H1 (cell line): ENCODE measurements around the gene TEX14. TPM values are rescaled to one million over a fixed set of nuclear protein-coding genes. Genes with fewer than 3 reads are reported as not detected.

Experiments
- CTCF ChIA-PET: fragments of 300-600 bp; sonication (Branson Sonifier 250); formaldehyde crosslinking; loops from one replicate; lab custom pipeline; 2021; ENCODE audit not compliant: partially characterized antibody; lab: Charles Lee
- POLR2A ChIA-PET: fragments of 300-600 bp; sonication (Branson Sonifier 250); formaldehyde crosslinking; loops from one replicate; lab custom pipeline; 2021; ENCODE audit warnings: inconsistent platforms; ENCODE audit not compliant: partially characterized antibody; lab: Charles Lee
- DNase-seq, 2 experiments: peaks; one replicate each; pipeline versions ENCODE4 v3.0.0 to v3.0.0-alpha.2; 2010 to 2022; ENCODE audit warnings: low spot score in 2 of 2, low read depth in 1 of 2, mixed read lengths in 1 of 2
- FAIRE-seq: peaks from 2 replicates; lab custom pipeline; 2011; peaks lifted over from hg19 to GRCh38; lab: Jason Lieb, UNC
- H2AFZ ChIP-seq: 2 replicates; pipeline ENCODE4 v1.8.1; 2012; ENCODE audit warnings: low read length, inconsistent platforms
- H2AK5ac ChIP-seq: 2 replicates; pipeline ENCODE4 v1.6.1; 2013; ENCODE audit warnings: low read depth, low read length
- H2BK120ac ChIP-seq: replicated peaks from 2 replicates; pipeline ENCODE3; 2013; ENCODE audit warnings: low read depth, low read length, inconsistent platforms
- H2BK12ac ChIP-seq: 2 replicates; pipeline ENCODE4 v1.6.1; 2013; ENCODE audit warnings: low read depth, low read length
- H2BK15ac ChIP-seq: 2 replicates; pipeline ENCODE4 v1.6.1; 2013; ENCODE audit warnings: low read length
- H2BK20ac ChIP-seq: 2 replicates; pipeline ENCODE4 v1.6.1; 2013; ENCODE audit warnings: low read length
- H2BK5ac ChIP-seq: 2 replicates; pipeline ENCODE4 v1.6.1; 2013; ENCODE audit warnings: low read depth, low read length
- H3K14ac ChIP-seq: 2 replicates; pipeline ENCODE4 v1.6.1; 2013; ENCODE audit warnings: inconsistent platforms; ENCODE audit not compliant: insufficient read length
- H3K18ac ChIP-seq: 2 replicates; pipeline ENCODE4 v1.6.1; 2013; ENCODE audit warnings: low read length; ENCODE audit errors: extremely low read depth
- H3K23ac ChIP-seq: 2 replicates; pipeline ENCODE4 v1.6.1; 2013; ENCODE audit warnings: inconsistent platforms; ENCODE audit not compliant: insufficient read length
- H3K23me2 ChIP-seq: 2 replicates; pipeline ENCODE4 v1.6.1; 2013; ENCODE audit warnings: low read depth, low read length
- H3K27ac ChIP-seq: 2 replicates; pipeline ENCODE4 v1.6.1; 2011; ENCODE audit warnings: low read depth, low read length, inconsistent platforms
- H3K27me3 ChIP-seq, 4 experiments: replicated peaks in 1 of 4; 1 replicate in 1 of 4; 2 replicates in 3 of 4; pipeline versions ENCODE4 v1.6.1 to v1.8.1; 2011 to 2013; ENCODE audit warnings: low read length in 3 of 4, mild to moderate bottlenecking in 3 of 4, inconsistent platforms in 2 of 4, mixed read lengths in 2 of 4, moderate library complexity in 1 of 4; ENCODE audit not compliant: control insufficient read depth in 3 of 4, insufficient read depth in 3 of 4; ENCODE audit errors: extremely low read depth in 1 of 4
- H3K36me3 ChIP-seq, 4 experiments: 2 replicates each; pipeline versions ENCODE4 v1.6.1 to v1.8.1; 2011 to 2013; ENCODE audit warnings: mild to moderate bottlenecking in 4 of 4, low read length in 3 of 4, moderate library complexity in 2 of 4, control low read depth in 1 of 4, inconsistent platforms in 1 of 4; ENCODE audit not compliant: insufficient read depth in 4 of 4, control insufficient read depth in 2 of 4
- H3K4ac ChIP-seq: replicated peaks from 2 replicates; pipeline ENCODE3; 2013; ENCODE audit warnings: low read length, low read depth, mixed read lengths, inconsistent platforms; ENCODE audit not compliant: insufficient read length
- H3K4me1 ChIP-seq, 4 experiments: replicated peaks in 1 of 4; 1 replicate in 1 of 4; 2 replicates in 3 of 4; pipeline versions ENCODE4 v1.6.1 to v1.8.1; 2011 to 2013; ENCODE audit warnings: low read length in 3 of 4, inconsistent platforms in 2 of 4, mixed read lengths in 1 of 4; ENCODE audit not compliant: insufficient read depth in 4 of 4, control insufficient read depth in 3 of 4
- H3K4me2 ChIP-seq, 2 experiments: 2 replicates each; pipeline versions ENCODE4 v1.6.1 to v1.8.1; 2011 to 2013; ENCODE audit warnings: low read depth in 2 of 2, low read length in 2 of 2, control low read depth in 1 of 2, inconsistent platforms in 1 of 2, mild to moderate bottlenecking in 1 of 2; ENCODE audit not compliant: insufficient read depth in 1 of 2
- H3K4me3 ChIP-seq, 4 experiments: fragments of 200-600, 300-600 bp in 1 of 4; sonication (generic), shearing (Covaris generic), sonication (Bioruptor Twin) in 1 of 4; 2 replicates each; pipeline versions ENCODE4 v1.5.1 to v1.8.1; 2011 to 2016; ENCODE audit warnings: low read length in 4 of 4, low read depth in 3 of 4, control low read depth in 2 of 4, inconsistent platforms in 2 of 4, mild to moderate bottlenecking in 2 of 4, mixed read lengths in 1 of 4, moderate library complexity in 1 of 4; ENCODE audit not compliant: insufficient read depth in 2 of 4; ENCODE audit errors: extremely low read depth in 1 of 4
- H3K56ac ChIP-seq: replicated peaks from 2 replicates; pipeline ENCODE3; 2013; ENCODE audit warnings: low read depth, mild to moderate bottlenecking, mixed read lengths, low read length, inconsistent platforms; ENCODE audit not compliant: insufficient read length
- H3K79me1 ChIP-seq: 2 replicates; pipeline ENCODE4 v1.6.1; 2013; ENCODE audit warnings: low read depth, low read length, control low read depth
- H3K79me2 ChIP-seq, 2 experiments: 2 replicates each; pipeline versions ENCODE4 v1.6.1 to v1.8.1; 2012 to 2013; ENCODE audit warnings: low read length in 2 of 2, mild to moderate bottlenecking in 2 of 2, inconsistent platforms in 1 of 2; ENCODE audit not compliant: insufficient read depth in 2 of 2, control insufficient read depth in 1 of 2
- H3K9ac ChIP-seq, 4 experiments: replicated peaks in 1 of 4; 1 replicate in 1 of 4; 2 replicates in 3 of 4; pipeline versions ENCODE4 v1.6.1 to v1.8.1; 2011 to 2013; ENCODE audit warnings: low read depth in 3 of 4, low read length in 3 of 4, control low read depth in 2 of 4, mild to moderate bottlenecking in 2 of 4, moderate library complexity in 2 of 4, inconsistent platforms in 1 of 4; ENCODE audit errors: extremely low read depth in 1 of 4
- H3K9me3 ChIP-seq, 2 experiments: 2 replicates each; pipeline versions ENCODE4 v1.6.1 to v1.8.1; 2012 to 2013; ENCODE audit warnings: mild to moderate bottlenecking in 2 of 2, moderate library complexity in 2 of 2, control low read depth in 1 of 2, inconsistent platforms in 1 of 2, low read depth in 1 of 2, low read length in 1 of 2, mixed read lengths in 1 of 2; ENCODE audit not compliant: insufficient read depth in 2 of 2
- H4K20me1 ChIP-seq, 2 experiments: replicated peaks in 1 of 2; 2 replicates each; pipeline versions ENCODE3 to v1.8.1; 2011 to 2013; ENCODE audit warnings: inconsistent platforms in 2 of 2, low read length in 2 of 2, mild to moderate bottlenecking in 1 of 2; ENCODE audit not compliant: insufficient read depth in 2 of 2, control insufficient read depth in 1 of 2
- H4K5ac ChIP-seq: 2 replicates; pipeline ENCODE4 v1.6.1; 2013; ENCODE audit warnings: low read length, low read depth, mixed read lengths, inconsistent platforms; ENCODE audit not compliant: insufficient read length
- H4K8ac ChIP-seq: 2 replicates; pipeline ENCODE4 v1.8.0; 2013; ENCODE audit warnings: mild to moderate bottlenecking, moderate library complexity, low read length, inconsistent platforms; ENCODE audit not compliant: insufficient read depth; ENCODE audit errors: extremely low read depth
- H4K91ac ChIP-seq: replicated peaks from 2 replicates; pipeline ENCODE3; 2013; ENCODE audit warnings: low read length, mixed read lengths, inconsistent platforms; ENCODE audit not compliant: insufficient read length
- CBX8 ChIP-seq: fragments of 300-800, 300-1000 bp; sonication (generic); IDR thresholded peaks from 2 replicates; pipeline ENCODE4 v1.7.1; 2016; ENCODE audit warnings: low read depth, low read length, borderline replicate concordance
- CREB1 ChIP-seq: IDR thresholded peaks from 2 replicates; pipeline ENCODE4 v1.6.1; 2012; ENCODE audit warnings: inconsistent platforms
- GABPA ChIP-seq: IDR thresholded peaks from 2 replicates; pipeline ENCODE4 v1.6.1; 2011; ENCODE audit warnings: mild to moderate bottlenecking, low read length, moderate library complexity, borderline replicate concordance; ENCODE audit not compliant: insufficient read depth
- JUN ChIP-seq: IDR thresholded peaks from 2 replicates; pipeline ENCODE4 v1.6.1; 2011; ENCODE audit warnings: low read depth, mild to moderate bottlenecking, improper control_type of control experiment, low read length
- KDM1A ChIP-seq: fragments of 200-600, 300-600 bp; sonication (generic); IDR thresholded peaks from 2 replicates; pipeline ENCODE4 v1.7.1; 2016; ENCODE audit warnings: mild to moderate bottlenecking, low read length, borderline replicate concordance
- SIX5 ChIP-seq: IDR thresholded peaks from 2 replicates; pipeline ENCODE4 v1.6.1; 2011; ENCODE audit warnings: mild to moderate bottlenecking, low read depth, low read length
- SUZ12 ChIP-seq: fragments of 200-600 bp; sonication (generic); IDR thresholded peaks from 2 replicates; pipeline ENCODE4 v1.6.1; 2012; ENCODE audit warnings: mild to moderate bottlenecking, inconsistent platforms, low read length, moderate library complexity, mixed read lengths
- WGBS, 2 experiments: shearing (Covaris generic) in 1 of 2; methylation state at CpG; one replicate each; pipeline versions ENCODE4 v1.1.6 to v1.1.7; 2013 to 2015; ENCODE audit warnings: low lambda C conversion rate in 2 of 2, mixed read lengths in 2 of 2, inconsistent platforms in 1 of 2, low coverage in 1 of 2, missing lambda C conversion rate in 1 of 2; ENCODE audit not compliant: insufficient replicate concordance in 2 of 2, insufficient coverage in 1 of 2, insufficient read length in 1 of 2; ENCODE audit errors: extremely low coverage in 1 of 2, missing lambda C conversion rate in 1 of 2; 5-methylcytosine and 5-hydroxymethylcytosine counted together
- polyA plus RNA-seq, 7 experiments: library from polyadenylated mRNA; depleted of rRNA in 3 of 7; stranded (reverse) in 5 of 7; unstranded in 2 of 7; fragments of >200 nt in 5 of 7; fragments of 200-250 nt in 2 of 7; gene quantifications; 1 replicate in 5 of 7; 2 replicates in 1 of 7; 4 replicates in 1 of 7; pipeline versions ENCODE4 v1.2.1 to v1.2.3, GENCODE V29; 2011 to 2013; ENCODE audit warnings: missing spikeins in 2 of 7, mixed read lengths in 2 of 7
- total RNA-seq: library from RNA; stranded (reverse); fragmentation: NEBNext Ultra II Directional; extraction: Animal tissue kit (Norgen Biotek cat#: 25700); gene quantifications from 2 replicates; pipeline ENCODE4 v1.2.1, GENCODE V29; 2021
- TF ChIP-seq, protein P1 (sequence below): IDR thresholded peaks from 2 replicates; pipeline ENCODE4 v1.6.1; 2011; ENCODE audit warnings: low read length, improper control_type of control experiment
- TF ChIP-seq, protein P2 (sequence below): IDR thresholded peaks from 2 replicates; pipeline ENCODE4 v1.6.1; 2012; ENCODE audit warnings: inconsistent platforms

Gene TEX14
- total and polyA plus RNA-seq, 2 of the 8 experiments (the other 6 are each of a cell fraction or from before 2014, with no cell fraction given), result 0.83 to 2.5 TPM

DNA sequence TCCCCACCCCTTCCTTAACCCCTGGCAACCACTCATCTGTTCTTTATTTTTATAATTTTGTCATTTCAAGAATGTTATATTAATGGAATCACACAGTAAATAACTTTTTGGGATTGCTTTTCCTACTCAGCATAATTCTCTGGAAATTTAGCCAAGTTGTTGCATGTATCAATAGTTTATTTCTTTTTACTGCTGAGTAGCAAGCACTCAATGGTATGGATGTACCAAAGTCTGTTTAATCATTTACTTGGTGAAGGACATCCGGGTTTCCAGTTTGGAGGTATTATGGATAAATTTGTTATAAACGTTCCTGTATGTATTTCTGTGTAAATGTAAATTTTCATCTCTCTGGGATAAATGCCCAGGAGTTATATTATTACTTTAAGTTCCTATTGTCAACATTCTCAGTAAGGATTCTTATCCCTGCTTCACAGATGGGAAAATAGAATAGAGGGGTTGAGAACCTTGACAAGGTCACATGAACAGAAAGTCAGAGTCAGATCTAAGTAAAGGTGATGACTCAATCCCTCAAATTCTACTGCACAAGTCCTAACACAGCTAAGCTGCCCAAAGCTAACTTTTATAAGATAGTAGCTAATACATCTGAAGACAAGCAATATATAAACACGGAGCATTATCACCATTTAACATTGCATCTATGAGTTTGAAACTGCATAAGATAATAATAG is 115.0 kb downstream of the TEX14 start:
- no peaks in the 10 kb centered on the region for H3K4me1 ChIP-seq
- FAIRE-seq (no peak), DNase-seq (no peak)
- no peak overlapping the region for H3K4me2 ChIP-seq
- no peak overlapping the region for H3K18ac ChIP-seq
- no peak overlapping the region for H4K8ac ChIP-seq
- ChIA-PET CTCF (interaction anchor here (0.6 to 7.0 kb wide), 30 partner anchors 9 to 871 kb away, joined by 3 to 42 read pairs (median 10); partner anchors contain the start of genes RAD51C and TEX14), POLR2A (interaction anchor here (2.9 kb wide), 1 partner anchor 55 kb away, joined by 11 read pairs; no protein-coding TSS in a partner anchor)
- no peak overlapping the region for H3K27ac ChIP-seq
- no peak overlapping the region for H4K5ac ChIP-seq
- H3K9ac ChIP-seq, result no peak overlapping the region
- no peak overlapping the region for H3K4ac ChIP-seq
- H3K36me3 ChIP-seq, result no peaks in the 10 kb centered on the region
- TF ChIP-seq SIX5 (no peak), CREB1 (no peak), CBX8 (no peak), SUZ12 (no peak), JUN (no peak), KDM1A (no peak), GABPA (no peak)
- TF ChIP-seq, protein P1, sequence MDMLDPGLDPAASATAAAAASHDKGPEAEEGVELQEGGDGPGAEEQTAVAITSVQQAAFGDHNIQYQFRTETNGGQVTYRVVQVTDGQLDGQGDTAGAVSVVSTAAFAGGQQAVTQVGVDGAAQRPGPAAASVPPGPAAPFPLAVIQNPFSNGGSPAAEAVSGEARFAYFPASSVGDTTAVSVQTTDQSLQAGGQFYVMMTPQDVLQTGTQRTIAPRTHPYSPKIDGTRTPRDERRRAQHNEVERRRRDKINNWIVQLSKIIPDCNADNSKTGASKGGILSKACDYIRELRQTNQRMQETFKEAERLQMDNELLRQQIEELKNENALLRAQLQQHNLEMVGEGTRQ, result no peak
- TF ChIP-seq, protein P2, sequence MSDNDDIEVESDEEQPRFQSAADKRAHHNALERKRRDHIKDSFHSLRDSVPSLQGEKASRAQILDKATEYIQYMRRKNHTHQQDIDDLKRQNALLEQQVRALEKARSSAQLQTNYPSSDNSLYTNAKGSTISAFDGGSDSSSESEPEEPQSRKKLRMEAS, result no peak
- H3K14ac ChIP-seq, result no peak overlapping the region
- 64% methylated on average over 3 of the region's 3 CpGs; no CpG with 5 or more reads in 1 of the 2 experiments for WGBS, 2 experiments
- H3K27me3 ChIP-seq, result no peaks in the 10 kb centered on the region
- H3K56ac ChIP-seq, result no peak overlapping the region
- H2BK120ac ChIP-seq, result no peak overlapping the region
- no peak overlapping the region for H2BK15ac ChIP-seq
- no peak overlapping the region for H2BK5ac ChIP-seq
- H2AK5ac ChIP-seq, result no peak overlapping the region
- H2AFZ ChIP-seq, result no peak overlapping the region
- no peak overlapping the region for H4K91ac ChIP-seq
- H3K23me2 ChIP-seq, result no peaks in the 10 kb centered on the region
- no peaks in the 10 kb centered on the region for H3K79me1 ChIP-seq
- no peaks in the 10 kb centered on the region for H3K79me2 ChIP-seq
- H2BK12ac ChIP-seq, result no peak overlapping the region
- no peaks in the 10 kb centered on the region for H4K20me1 ChIP-seq
- no peak overlapping the region for H3K23ac ChIP-seq
- H3K4me3 ChIP-seq, result no peak overlapping the region
- no peak overlapping the region for H2BK20ac ChIP-seq
- H3K9me3 ChIP-seq, result no peaks in the 10 kb centered on the region
